Raji (cell line): ENCODE measurements around the gene HOXA10.

Experiments
- POLR2A ChIP-seq: IDR thresholded peaks from 2 replicates; pipeline ENCODE4 v1.6.1; 2011; ENCODE audit warnings: low read depth, low read length, control low read depth; ENCODE audit not compliant: insufficient read depth

Gene HOXA10

GRCh38 chr7:27154369-27154768 lies 19.8 kb downstream of the HOXA10 start:
- TF ChIP-seq POLR2A: no peak

- TF ChIP-seq POLR2A: no peak
These were observed 20.6 kb downstream of the HOXA10 start for GRCh38 chr7:27153526-27153925.

DNA sequence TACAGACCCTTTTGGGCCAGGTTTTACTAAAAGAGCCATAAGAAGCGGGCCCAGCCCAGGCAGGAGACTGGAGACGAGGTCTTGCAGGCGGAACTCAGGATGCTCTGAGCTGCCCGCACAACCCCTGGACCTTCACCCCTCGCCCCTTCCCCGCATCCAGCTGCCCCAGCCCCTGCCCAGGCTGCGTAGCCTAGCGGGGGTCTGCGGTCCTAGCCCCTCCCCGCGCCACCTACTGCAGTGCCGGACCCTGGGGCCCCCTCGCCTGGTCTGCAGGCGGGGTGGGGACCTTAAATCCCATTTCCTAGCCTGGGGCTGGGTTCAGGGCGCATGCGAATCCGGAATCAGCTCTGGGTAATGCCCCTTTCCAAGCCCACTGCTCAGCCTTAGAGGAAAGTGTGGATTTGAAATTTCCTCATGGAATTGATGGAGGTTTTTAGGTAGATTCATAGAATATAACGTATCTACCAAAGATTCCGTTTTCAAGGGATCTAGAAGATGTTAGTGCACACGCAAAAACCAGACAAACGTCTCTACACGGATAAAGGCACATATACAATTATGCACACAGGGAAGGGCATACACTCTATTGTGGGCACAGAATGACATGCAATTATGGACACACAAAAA lies 21.2 kb downstream of the HOXA10 start:
- no peak for TF ChIP-seq POLR2A

DNA sequence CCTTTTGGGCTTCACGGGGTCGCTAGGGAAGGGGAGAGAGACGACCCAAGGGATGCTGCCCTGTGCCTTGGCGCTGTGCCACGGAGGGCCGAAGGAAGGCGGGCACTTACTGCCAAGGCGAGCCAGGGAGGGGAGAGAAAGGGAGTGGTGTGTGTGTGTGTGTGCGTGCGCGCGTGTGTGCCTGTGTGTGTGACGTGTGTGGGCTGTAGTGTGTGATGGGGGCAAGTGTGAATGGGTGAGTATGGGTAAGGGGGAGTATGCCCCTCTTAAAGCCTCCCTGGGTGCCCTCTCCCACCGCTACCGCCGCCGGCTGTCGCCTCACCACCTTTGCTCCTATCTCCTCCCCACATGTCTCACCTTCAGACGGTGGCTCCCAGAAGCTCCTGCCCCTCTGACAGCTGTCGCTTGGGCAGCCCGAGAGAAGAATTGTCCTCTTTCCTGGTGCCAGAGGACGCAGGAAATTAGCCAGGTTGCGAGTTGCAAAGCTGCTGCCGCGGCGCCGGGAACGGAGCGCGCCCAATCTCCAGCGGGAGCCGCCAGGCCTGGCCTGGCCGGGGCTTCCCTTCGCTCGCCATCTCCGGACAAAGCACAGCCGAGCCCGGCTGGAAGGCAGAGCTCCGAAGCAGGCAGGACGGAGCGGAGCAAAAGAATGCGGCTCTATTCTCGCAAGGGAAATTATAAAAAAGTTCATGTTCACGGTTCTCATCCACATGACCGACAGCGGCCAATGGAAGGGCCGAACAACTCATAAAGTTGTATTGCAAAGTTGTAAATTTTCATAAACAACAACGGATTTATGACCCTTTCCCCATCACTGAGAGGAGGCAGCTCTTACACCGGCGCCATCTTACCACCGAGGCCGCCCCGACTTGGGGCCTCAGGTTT lies 21.9 kb downstream of the HOXA10 start, which contains the start of gene HOXA3:
HOXA3 (minus strand) TSS at position 653 of the 885 bp plus-strand sequence. CDS start 41,943 bp downstream, outside the sequence.
- no peak for TF ChIP-seq POLR2A

GRCh38 chr7:27151341-27151930 lies 22.7 kb downstream of the HOXA10 start:
- no peak for TF ChIP-seq POLR2A

GRCh38 chr7:27150568-27151340 lies 23.4 kb downstream of the HOXA10 start:
- peak; percentile 65 for TF ChIP-seq POLR2A

- TF ChIP-seq POLR2A: no peak
These were observed 24.1 kb downstream of the HOXA10 start for GRCh38 chr7:27149842-27150567.

GRCh38 chr7:27148756-27149641 lies 25.1 kb downstream of the HOXA10 start:
- TF ChIP-seq POLR2A: no peak

DNA sequence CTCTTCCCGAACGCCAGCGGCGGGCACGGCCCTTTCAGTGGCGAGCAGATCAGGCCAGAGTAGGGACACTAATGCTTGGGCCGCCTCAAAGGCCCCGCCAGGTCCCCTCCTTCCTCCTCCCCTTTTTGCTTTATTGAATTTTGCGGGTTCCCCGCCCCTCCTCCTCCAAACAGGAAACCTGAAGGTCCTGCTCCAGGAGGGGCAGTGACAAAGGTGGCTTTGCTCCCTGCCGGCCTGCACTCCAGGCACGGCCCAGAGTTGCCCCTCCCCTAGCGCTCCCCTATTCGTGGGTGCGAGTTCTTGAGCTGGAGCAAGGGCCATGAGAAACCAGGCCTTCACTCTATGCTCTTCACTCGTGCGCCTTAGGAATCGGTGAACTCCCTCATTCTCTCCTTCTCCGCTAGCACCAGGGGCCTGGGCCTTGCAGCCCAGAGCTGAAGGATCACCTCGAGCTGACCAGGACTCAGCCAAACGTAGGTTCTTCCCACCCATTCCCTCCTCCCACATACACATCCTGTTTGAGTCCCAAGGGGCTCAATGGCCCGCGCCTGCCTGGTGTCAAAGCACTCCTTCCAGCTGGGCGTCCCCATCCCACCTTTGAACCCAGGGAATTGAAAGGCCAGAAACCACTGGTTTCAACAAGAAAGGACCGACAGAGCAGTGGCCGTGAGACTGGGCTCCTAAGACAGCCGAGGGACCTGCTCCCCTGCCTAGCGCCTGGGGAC lies 25.9 kb downstream of the HOXA10 start:
- TF ChIP-seq POLR2A: no peak

GRCh38 chr7:27147199-27148030 lies 26.7 kb downstream of the HOXA10 start, which contains the start of gene HOXA6:
Gene HOXA6, minus strand, starts transcription at chr7:27147774. Its CDS starts 25 bp downstream, at chr7:27147749.
- TF ChIP-seq POLR2A: no peak

GRCh38 chr7:27146491-27147198 lies 27.5 kb downstream of the HOXA10 start:
- TF ChIP-seq POLR2A: no peak
